Stomach (tissue), 9 donors: ENCODE data around the gene HECW1. TPM values are rescaled to one million over a fixed set of nuclear protein-coding genes. Genes with fewer than 3 reads are reported as not detected.

ENCODE experiments used
- DNase-seq, 2 donors: peaks; one replicate each; pipeline versions ENCODE4 v3.0.0 to v3.0.0-alpha.2; 2013 to 2019
- H3K27ac ChIP-seq, 5 donors: fragments of 200-600 bp in 4 of 5; sonication (generic) in 4 of 5; one replicate each; pipeline ENCODE4 v1.5.1; 2013 to 2019; ENCODE audit warnings: mild to moderate bottlenecking in 1 of 5, moderate library complexity in 1 of 5
- H3K27me3 ChIP-seq, 3 donors: fragments of 200-600 bp; sonication (generic); one replicate each; pipeline ENCODE4 v1.5.1; 2017 to 2019; ENCODE audit warnings: mixed run types in 1 of 3
- H3K36me3 ChIP-seq, 4 donors: fragments of 200-600 bp; sonication (generic); 1 replicate in 3 of 4; 2 replicates in 1 of 4; pipeline ENCODE4 v1.5.1; 2016 to 2019
- H3K4me1 ChIP-seq, 4 donors: fragments of 200-600 bp; sonication (generic); one replicate each; pipeline ENCODE4 v1.5.1; 2016 to 2019
- H3K4me3 ChIP-seq, 4 donors: fragments of 200-600 bp; sonication (generic) in 3 of 4; one replicate each; pipeline ENCODE4 v1.5.1; 2016 to 2019; ENCODE audit warnings: mild to moderate bottlenecking in 1 of 4
- H3K9me3 ChIP-seq, 4 donors: fragments of 200-600 bp; sonication (generic); one replicate each; pipeline ENCODE4 v1.5.1; 2016 to 2019
- CTCF ChIP-seq, 7 experiments: fragments of 450-650 bp in 4 of 7; fragments of 200-600 bp in 3 of 7; sonication (generic) in 3 of 7; IDR thresholded peaks; one replicate each; pipeline ENCODE4 v1.5.1; 2016 to 2019; ENCODE audit warnings: antibody characterized with exemption in 7 of 7, control low read depth in 2 of 7, mild to moderate bottlenecking in 1 of 7
- EP300 ChIP-seq: sonication (generic); formaldehyde crosslinking; IDR thresholded peaks from one replicate; pipeline ENCODE4 v1.6.1; 2017; ENCODE audit warnings: antibody characterized with exemption
- POLR2A ChIP-seq, 4 donors: fragments of 450-650 bp; IDR thresholded peaks; one replicate each; pipeline ENCODE4 v1.6.1; 2016; ENCODE audit warnings: antibody characterized with exemption in 4 of 4, control low read depth in 2 of 4, mild to moderate bottlenecking in 1 of 4, moderate library complexity in 1 of 4
- POLR2AphosphoS5 ChIP-seq, 3 donors: sonication (generic); formaldehyde crosslinking; IDR thresholded peaks; one replicate each; pipeline ENCODE4 v1.6.1; 2016; ENCODE audit warnings: antibody characterized with exemption in 3 of 3
- WGBS, 5 donors: extraction: QIAGEN DNeasy Blood & Tissue Kit in 3 of 5; methylation state at CpG; one replicate each; pipeline versions ENCODE4 v1.1.5 to v1.1.7; 2013 to 2018; 5-methylcytosine and 5-hydroxymethylcytosine counted together
- intact Hi-C: fragments of 100-400 bp; cut with DNase I; formaldehyde crosslinking; loops from one replicate; pipeline ENCODE4 v1.15.1; 2023; ENCODE audit warnings: low total_unique reads
- polyA plus RNA-seq, 3 donors: library from polyadenylated mRNA; stranded (reverse); fragments of 200-250 nt; gene quantifications; one replicate each; pipeline ENCODE4 v1.2.3, GENCODE V29; 2013
- total RNA-seq, 5 donors: library from RNA; depleted of rRNA; stranded (reverse); fragments of >200 nt; gene quantifications; one replicate each; pipeline versions ENCODE4 v1.1.0 to v1.2.3, GENCODE V29; 2014 to 2016
- donor health status: healthy with polysubstance abuse.
- donor health status: Bipolar disorder and iron deficiency.
- donor health status: healthy.

HECW1 gene
- total and polyA plus RNA-seq, 8 donors, result 0.29 to 11.1 (median 1.4) TPM; not detected in 1

DNA sequence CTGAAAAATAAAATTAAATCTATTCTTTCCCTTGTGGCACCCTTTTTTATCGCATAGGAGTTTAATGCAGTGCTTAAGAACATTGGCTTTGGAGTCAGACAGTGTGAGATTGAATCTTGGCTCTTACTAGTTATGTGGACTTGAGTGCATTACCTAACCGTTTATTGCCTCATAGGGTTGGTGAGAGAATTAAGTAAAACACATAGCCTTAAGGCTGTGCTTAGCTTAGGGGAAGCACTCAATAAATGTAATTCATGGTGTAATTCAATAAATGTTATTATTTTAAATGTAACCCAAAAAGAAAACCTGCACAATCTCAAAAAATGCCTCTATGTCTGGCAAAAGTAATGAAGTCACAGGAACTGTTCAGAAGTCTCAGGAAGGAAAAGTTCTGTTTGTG, 473.1 kb downstream of the HECW1 start:
- no peak for TF ChIP-seq POLR2A (IDR thresholded peaks at IDR 0.05)
- no peak for TF ChIP-seq CTCF (IDR thresholded peaks at IDR 0.05)
- no peak for TF ChIP-seq EP300
- no peak for TF ChIP-seq POLR2AphosphoS5 (IDR thresholded peaks at IDR 0.05)
- Histone ChIP-seq H3K4me3 (peak overlapping the region in 3 of 4 donors; percentile 63 to 98 (median 93)), H3K36me3 (no peaks in the 10 kb centered on the region), H3K27ac (peak overlapping the region in 4 of 5 donors; percentile 92 to 98 (median 96)), H3K9me3 (no peaks in the 10 kb centered on the region), H3K4me1 (peaks cover 22 to 69% (median 39%) of the 10 kb centered on the region in 4 donors), H3K27me3 (peaks cover 0 to 6% (median 0%) of the 10 kb centered on the region in 3 donors)
- intact Hi-C loops, result loop anchor here (10.0 kb wide), 1 partner anchor 249 kb away; no protein-coding TSS in a partner anchor
- peak in 1 of 2 donors; percentile 47 for DNase-seq
- WGBS, 5 donors, result 20 to 35% (median 29%) methylated on average over 2 of the region's 2 CpGs

DNA sequence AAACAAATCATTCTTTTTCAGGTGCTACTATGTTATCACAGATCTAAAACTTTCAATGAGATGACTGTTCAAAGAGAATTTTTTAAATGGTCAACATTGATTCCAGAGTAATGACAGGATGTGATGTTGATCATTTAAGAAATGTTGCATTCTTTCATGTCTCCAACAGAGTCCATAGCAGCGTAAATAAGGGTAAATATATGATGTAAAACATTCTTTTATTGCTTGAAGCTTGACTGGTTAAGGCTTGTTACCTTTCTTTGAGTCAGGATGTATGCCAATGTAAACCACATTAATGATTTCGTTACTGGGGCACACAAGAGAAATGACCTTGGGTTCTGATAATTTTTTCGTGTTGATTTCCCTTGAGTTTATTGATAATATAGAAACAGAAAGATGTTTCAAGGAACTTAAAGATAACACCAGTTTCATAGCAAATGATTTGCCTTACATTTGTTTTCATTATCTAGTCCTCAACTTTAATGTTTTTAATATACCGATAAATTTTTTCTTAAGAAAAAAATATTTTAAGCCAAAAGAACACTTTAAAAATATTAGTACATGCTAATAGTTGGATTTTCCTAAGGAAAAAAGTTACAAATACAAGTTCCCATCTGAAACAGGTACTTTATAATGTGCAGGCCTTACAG, 473.9 kb downstream of the HECW1 start:
- Histone ChIP-seq H3K27ac (peak overlapping the region in 4 of 5 donors; percentile 12 to 98 (median 94)), H3K27me3 (peaks cover 0 to 5% (median 0%) of the 10 kb centered on the region in 3 donors), H3K4me1 (peaks cover 22 to 77% (median 39%) of the 10 kb centered on the region in 4 donors), H3K9me3 (no peaks in the 10 kb centered on the region), H3K4me3 (peak overlapping the region in 1 of 4 donors; percentile 98), H3K36me3 (no peaks in the 10 kb centered on the region)
- peak in 1 of 2 donors; percentile 74 for DNase-seq
- TF ChIP-seq EP300, result no peak
- no peak for TF ChIP-seq POLR2A (IDR thresholded peaks at IDR 0.05)
- no peak for TF ChIP-seq POLR2AphosphoS5 (IDR thresholded peaks at IDR 0.05)
- TF ChIP-seq CTCF (IDR thresholded peaks at IDR 0.05), result no peak
- intact Hi-C loops, result loop anchor here (10.0 kb wide), 1 partner anchor 248 kb away; no protein-coding TSS in a partner anchor
- WGBS, 5 donors, result 21 to 42% (median 39%) methylated on average over 4 of the region's 4 CpGs

DNA sequence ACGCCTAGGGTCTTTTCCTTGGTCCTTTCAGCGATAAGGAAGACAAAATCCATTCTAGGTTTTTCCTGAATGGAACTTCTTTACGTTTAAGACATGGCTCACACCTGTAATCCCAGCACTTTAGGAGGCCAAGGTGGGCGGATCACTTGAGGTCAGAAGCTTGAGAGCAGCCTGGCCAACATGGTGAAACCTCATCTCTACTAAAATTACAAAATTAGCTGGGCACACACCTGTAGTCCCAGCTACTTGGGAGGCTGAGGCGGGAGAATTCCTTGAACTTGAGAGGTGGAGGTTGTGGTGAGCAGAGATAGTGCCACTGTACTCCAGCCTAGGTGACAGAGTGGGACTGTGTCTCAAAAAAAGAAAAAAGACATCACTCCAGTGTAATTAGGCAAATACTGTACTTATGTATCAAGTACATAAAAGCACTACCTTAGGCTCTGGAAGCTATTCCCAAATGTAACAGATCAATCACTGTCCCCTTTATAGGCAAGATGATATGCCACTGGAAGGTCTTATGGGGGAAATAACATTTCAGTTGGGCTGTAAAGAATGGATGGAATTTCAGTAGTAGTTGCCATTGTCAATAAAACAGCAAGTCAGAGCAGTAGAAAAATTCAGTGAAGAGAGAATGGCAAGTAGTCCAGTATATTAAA, 476.2 kb downstream of the HECW1 start:
- Histone ChIP-seq H3K4me3 (no peak overlapping the region), H3K9me3 (no peaks in the 10 kb centered on the region), H3K4me1 (peaks cover 14 to 90% (median 34%) of the 10 kb centered on the region in 4 donors), H3K27ac (no peak overlapping the region), H3K36me3 (no peaks in the 10 kb centered on the region), H3K27me3 (no peaks in the 10 kb centered on the region)
- intact Hi-C loops, result loop anchor here (10.0 kb wide), 1 partner anchor 246 kb away; no protein-coding TSS in a partner anchor
- TF ChIP-seq EP300 (no peak), POLR2A (IDR thresholded peaks at IDR 0.05) (no peak), POLR2AphosphoS5 (IDR thresholded peaks at IDR 0.05) (no peak), CTCF (IDR thresholded peaks at IDR 0.05) (no peak)
- WGBS, 5 donors, result 89 to 93% (median 90%) methylated on average over 5 of the region's 5 CpGs
- DNase-seq, result no peak

GRCh38 chr7:43589133-43589478, 476.7 kb downstream of the HECW1 start:
- H3K9me3 ChIP-seq, result no peaks in the 10 kb centered on the region
- no peak overlapping the region for H3K4me3 ChIP-seq
- no peak overlapping the region for H3K27ac ChIP-seq
- no peak for TF ChIP-seq POLR2A (IDR thresholded peaks at IDR 0.05)
- TF ChIP-seq CTCF (IDR thresholded peaks at IDR 0.05), result no peak
- TF ChIP-seq EP300, result no peak
- no peak for TF ChIP-seq POLR2AphosphoS5 (IDR thresholded peaks at IDR 0.05)
- no peaks in the 10 kb centered on the region for H3K36me3 ChIP-seq
- intact Hi-C loops, result loop anchor here (10.0 kb wide), 1 partner anchor 246 kb away; no protein-coding TSS in a partner anchor
- H3K4me1 ChIP-seq, result peaks cover 14 to 92% (median 33%) of the 10 kb centered on the region in 4 donors
- no peaks in the 10 kb centered on the region for H3K27me3 ChIP-seq
- no peak for DNase-seq
